ENCODE data around the gene IP6K3.
A peak's percentile ranks its signal among the peaks of the same experiment; 100 is the strongest.

The IP6K3 gene

DNA sequence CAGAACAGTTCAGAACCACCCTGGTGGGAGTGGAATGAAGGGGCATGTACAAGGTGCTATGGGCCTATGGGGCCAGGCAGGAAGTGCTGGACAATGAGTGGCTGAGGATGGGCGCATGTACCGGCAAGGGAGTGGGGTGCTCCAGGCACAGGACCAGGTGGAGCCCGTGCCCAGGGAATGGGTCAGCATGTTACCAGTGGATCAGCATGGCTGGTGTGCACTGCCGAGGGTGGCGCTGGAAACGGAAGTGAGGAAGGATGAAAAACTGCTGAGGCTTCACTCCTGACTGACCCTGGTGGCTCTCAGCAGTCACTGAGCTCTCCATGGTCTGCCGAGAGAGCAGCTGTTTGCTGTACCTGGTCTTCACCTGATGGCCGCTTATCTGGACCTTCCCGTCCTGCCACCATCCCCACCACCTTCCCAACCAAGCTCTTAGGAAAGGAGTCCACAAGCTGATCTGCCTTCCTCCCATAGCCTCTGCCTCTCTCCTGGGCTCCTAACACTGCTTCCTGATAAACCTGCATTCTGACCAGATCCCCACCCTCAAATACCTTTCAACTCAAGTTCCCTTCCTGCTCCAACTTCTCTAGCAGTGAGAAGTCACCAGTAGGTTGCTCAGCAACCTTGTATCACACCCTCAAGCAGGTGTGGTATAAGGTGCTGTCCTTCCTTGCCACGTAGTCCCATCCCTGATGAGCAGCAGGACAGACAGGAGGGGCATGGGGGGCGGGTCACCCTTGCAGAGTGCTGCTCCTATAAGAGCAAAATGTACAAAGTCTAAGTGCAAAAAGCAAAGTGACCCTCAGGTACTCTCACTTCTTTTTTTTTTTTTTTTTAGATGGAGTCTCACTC lies 42.3 kb downstream of the IP6K3 start:
- DNase-seq (ENCODE audit: low read depth), result no peak
- TF ChIP-seq CTCF (IDR thresholded peaks at IDR 0.05; ENCODE audit: control insufficient read depth, insufficient read depth, low read depth, low read length, missing control alignments), result no peak
- H3K4me3 ChIP-seq (ENCODE audit: control insufficient read depth, low read depth, low read length), result no peak overlapping the region

DNA sequence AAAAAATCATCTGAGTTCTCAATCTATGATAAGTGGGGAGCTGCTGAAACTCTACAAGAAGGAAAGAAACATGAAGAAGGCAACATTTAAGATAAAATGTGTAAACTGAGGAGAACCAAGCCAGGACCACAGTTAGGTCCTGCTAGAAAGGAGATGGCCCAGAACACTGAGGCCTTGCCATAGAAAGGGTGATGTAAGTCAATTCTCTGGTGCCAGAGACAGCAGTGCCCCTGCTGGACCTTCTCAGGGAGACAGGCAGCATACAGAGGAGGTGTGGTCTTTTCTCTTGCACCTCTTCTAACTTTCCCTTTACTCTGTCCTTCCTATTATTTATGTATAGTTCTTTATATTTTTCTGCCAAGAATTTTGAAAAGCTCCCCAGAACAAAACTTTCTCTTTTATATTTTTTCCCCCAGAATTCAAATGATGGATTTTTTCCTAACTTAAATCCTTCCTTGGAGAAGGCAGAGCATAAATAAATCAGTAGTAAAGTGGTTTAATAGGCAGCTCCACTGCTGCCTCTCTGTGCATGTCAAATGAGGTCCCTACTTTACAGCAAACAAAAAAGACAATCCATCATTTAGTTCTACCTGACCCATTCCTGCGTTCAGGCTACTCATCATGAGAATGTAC lies 44.2 kb downstream of the IP6K3 start:
- DNase-seq (ENCODE audit: low read depth), result peak; percentile 55
- no peak overlapping the region for H3K4me3 ChIP-seq (ENCODE audit: control insufficient read depth, low read depth, low read length)
- TF ChIP-seq CTCF (IDR thresholded peaks at IDR 0.05; ENCODE audit: control insufficient read depth, insufficient read depth, low read depth, low read length, missing control alignments), result peak; percentile 83

DNA sequence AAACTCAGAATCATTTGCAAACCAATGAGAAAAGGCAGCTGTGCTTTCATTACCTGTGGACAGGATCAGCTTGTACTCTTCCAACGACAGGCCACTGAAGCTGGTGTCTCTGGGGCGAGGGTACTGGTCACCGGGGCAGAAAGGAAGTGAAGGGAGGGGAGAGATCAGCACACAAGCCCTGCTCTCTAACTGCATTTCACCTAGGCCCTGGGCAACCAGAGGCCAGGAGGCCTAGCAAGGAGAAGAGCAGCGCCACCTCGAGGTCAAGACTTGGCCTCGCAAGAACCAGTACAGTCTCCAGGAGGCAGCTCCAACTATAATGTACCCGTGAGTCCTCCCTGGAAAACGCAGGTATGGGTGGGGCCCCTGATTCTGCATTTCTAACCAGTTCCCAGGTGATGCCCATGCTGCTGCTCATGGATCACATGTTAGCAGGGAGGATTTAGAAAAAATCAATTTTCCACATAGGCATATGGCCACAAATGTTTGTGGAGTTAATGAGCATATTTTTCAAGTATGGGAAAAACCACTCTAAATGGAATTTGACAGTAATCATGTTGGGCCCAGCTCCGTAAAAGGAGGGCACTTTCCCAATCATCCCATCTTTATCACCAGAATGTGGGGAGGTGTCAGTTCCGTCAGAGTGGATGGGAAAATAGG lies 46.2 kb downstream of the IP6K3 start:
- TF ChIP-seq CTCF (IDR thresholded peaks at IDR 0.05; ENCODE audit: control insufficient read depth, insufficient read depth, low read depth, low read length, missing control alignments), result peak; percentile 79
- no peak overlapping the region for H3K4me3 ChIP-seq (ENCODE audit: control insufficient read depth, low read depth, low read length)
- no peak for DNase-seq (ENCODE audit: low read depth)

- no peak for TF ChIP-seq CTCF (IDR thresholded peaks at IDR 0.05; ENCODE audit: control insufficient read depth, insufficient read depth, low read depth, low read length, missing control alignments)
- DNase-seq (ENCODE audit: low read depth), result no peak
- no peak overlapping the region for H3K4me3 ChIP-seq (ENCODE audit: control insufficient read depth, low read depth, low read length)
Observed at GRCh38 chr6:33699739-33700138, 47.0 kb downstream of the IP6K3 start.

DNA sequence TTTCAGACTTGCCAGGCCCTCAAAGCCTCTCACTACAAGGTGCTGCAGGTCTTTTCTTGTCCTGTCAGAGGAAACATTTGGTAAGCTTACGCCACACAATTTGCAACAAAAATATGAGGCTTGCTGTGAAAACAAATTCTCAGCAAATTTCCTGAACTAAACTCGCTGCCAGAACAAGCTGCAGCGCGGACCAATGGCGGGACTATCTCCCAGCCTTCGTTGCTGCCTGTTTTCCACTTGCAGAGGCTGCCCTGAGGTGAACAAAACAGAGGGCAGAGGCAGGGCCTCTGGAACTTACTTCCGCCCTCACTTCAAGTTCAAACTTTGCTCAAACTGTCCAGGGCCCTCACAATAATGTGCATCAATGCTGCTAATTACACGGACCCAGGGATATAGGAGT lies 47.6 kb downstream of the IP6K3 start:
- no peak for TF ChIP-seq CTCF (IDR thresholded peaks at IDR 0.05; ENCODE audit: control insufficient read depth, insufficient read depth, low read depth, low read length, missing control alignments)
- H3K4me3 ChIP-seq (ENCODE audit: control insufficient read depth, low read depth, low read length), result no peak overlapping the region
- DNase-seq (ENCODE audit: low read depth), result no peak

DNA sequence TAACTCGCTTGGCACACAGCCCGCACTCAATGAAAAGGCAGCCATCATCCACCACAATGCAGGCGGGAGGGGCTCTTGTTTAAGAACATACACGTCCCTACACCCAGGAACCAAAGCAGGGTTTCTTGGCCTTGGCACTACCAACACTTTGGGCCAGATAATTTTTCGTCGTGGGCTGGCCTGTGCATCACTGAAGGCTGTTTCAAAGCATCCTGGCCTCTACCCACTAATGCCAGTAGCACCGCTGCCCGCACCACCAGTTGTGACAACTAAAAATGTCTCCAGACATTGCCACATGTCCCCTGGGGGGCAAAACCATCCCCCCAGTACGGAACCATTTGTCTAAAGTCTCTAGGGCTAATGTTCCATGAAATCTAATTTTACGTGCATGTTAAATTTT lies 48.2 kb downstream of the IP6K3 start:
- TF ChIP-seq CTCF (IDR thresholded peaks at IDR 0.05; ENCODE audit: control insufficient read depth, insufficient read depth, low read depth, low read length, missing control alignments), result no peak
- no peak overlapping the region for H3K4me3 ChIP-seq (ENCODE audit: control insufficient read depth, low read depth, low read length)
- no peak for DNase-seq (ENCODE audit: low read depth)
